ENCODE results near the gene INAVA.

The INAVA gene, protein sequence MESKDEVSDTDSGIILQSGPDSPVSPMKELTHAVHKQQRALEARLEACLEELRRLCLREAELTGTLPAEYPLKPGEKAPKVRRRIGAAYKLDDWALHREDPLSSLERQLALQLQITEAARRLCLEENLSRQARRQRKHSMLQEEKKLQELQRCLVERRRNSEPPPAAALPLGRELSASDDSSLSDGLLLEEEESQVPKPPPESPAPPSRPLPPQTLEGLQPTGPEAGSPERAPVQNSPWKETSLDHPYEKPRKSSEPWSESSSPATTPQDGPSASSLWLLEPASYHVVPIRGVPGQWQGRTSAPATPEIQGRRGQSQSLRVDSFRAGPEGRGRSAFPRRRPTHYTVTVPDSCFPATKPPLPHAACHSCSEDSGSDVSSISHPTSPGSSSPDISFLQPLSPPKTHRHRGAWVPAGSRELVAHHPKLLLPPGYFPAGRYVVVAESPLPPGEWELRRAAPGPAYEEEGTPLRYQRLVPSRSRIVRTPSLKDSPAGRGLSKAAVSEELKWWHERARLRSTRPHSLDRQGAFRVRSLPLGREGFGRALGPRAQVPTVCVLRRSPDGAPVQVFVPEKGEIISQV

GRCh38 chr1:200894712-200895442 is at the start of gene INAVA:
Gene INAVA, plus strand, starts transcription at chr1:200894900. Its CDS starts 3,501 bp downstream, at chr1:200898401.
- Histone ChIP-seq H3K4me3 (no peak within 1 kb of the TSS), H3K9me3 (no peaks in the 10 kb centered on the region), H3K36me3 (replicated peaks) (no peaks in the 10 kb centered on the region), H3K27me3 (ENCODE audit: low read depth) (no peaks in the 10 kb centered on the region), H3K4me1 (no peaks in the 10 kb centered on the region)
- in situ Hi-C loops (cut with MboI; ENCODE audit: low sequenced_read_pairs) = no loop called here
- no peak for DNase-seq (ENCODE audit: low spot score in 2 of 2)

- peaks cover 23% of the 10 kb centered on the region for H3K4me1 ChIP-seq
- H3K36me3 ChIP-seq (replicated peaks) = peaks cover 16% of the 10 kb centered on the region
- in situ Hi-C loops (cut with MboI; ENCODE audit: low sequenced_read_pairs) = no loop called here
- no peak overlapping the region for H3K4me3 ChIP-seq
- peak in 1 of 2 experiments; percentile 26 for DNase-seq (ENCODE audit: low spot score in 2 of 2)
- no peaks in the 10 kb centered on the region for H3K9me3 ChIP-seq
- no peaks in the 10 kb centered on the region for H3K27me3 ChIP-seq (ENCODE audit: low read depth)
Measured at GRCh38 chr1:200845360-200845759, 49.3 kb upstream of the INAVA start.

- peak; percentile 63 to 100 for DNase-seq (ENCODE audit: low spot score in 2 of 2)
- H3K9me3 ChIP-seq = no peaks in the 10 kb centered on the region
- H3K27me3 ChIP-seq (ENCODE audit: low read depth) = no peaks in the 10 kb centered on the region
- no peak overlapping the region for H3K4me3 ChIP-seq
- in situ Hi-C loops (cut with MboI; ENCODE audit: low sequenced_read_pairs) = no loop called here
- peaks cover 23% of the 10 kb centered on the region for H3K4me1 ChIP-seq
- H3K36me3 ChIP-seq (replicated peaks) = peaks cover 18% of the 10 kb centered on the region
Measured at GRCh38 chr1:200846398-200846797, 48.3 kb upstream of the INAVA start.

DNA sequence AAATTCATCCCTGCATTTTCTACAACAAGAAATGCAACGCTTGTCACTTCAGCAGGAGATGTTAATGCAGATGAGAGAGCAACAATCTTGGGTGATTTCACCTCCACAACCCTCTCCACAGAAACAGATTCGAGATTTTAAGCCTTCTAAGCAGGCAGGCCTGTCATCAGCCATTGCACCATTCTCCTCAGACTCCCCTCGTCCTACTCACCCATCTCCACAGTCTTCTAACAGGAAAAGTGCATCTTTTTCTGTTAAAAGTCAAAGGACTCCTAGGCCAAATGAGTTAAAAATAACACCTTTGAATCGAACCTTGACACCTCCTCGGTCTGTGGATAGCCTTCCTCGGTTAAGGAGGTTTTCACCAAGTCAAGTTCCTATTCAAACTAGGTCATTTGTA is 45.3 kb upstream of the INAVA start:
- H3K36me3 ChIP-seq (replicated peaks) = peaks cover 28% of the 10 kb centered on the region
- in situ Hi-C loops (cut with MboI; ENCODE audit: low sequenced_read_pairs) = no loop called here
- H3K9me3 ChIP-seq = no peaks in the 10 kb centered on the region
- no peak overlapping the region for H3K4me3 ChIP-seq
- no peak for DNase-seq (ENCODE audit: low spot score in 2 of 2)
- H3K27me3 ChIP-seq (ENCODE audit: low read depth) = no peaks in the 10 kb centered on the region
- peaks cover 23% of the 10 kb centered on the region for H3K4me1 ChIP-seq

DNA sequence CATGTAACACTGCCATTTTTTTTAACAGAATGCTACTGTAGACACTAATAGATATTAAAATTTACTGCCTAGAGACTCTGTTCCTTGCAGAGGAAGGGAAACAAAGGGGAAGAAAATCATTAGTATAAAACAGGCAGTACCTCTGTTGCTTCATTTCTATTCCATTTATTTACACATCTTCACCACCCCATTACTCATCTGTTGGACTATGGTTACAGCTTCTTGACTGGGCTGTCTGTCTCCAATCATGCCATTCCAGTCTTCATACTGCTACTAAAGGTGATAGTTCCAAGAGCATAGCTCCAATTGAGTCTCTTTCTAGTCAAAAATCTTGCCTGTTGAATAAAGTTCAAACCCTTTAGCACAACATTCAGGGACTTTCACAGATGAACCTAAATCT is 44.1 kb upstream of the INAVA start:
- in situ Hi-C loops (cut with MboI; ENCODE audit: low sequenced_read_pairs) = no loop called here
- Histone ChIP-seq H3K36me3 (replicated peaks) (peaks cover 31% of the 10 kb centered on the region), H3K4me1 (peaks cover 15% of the 10 kb centered on the region), H3K9me3 (no peaks in the 10 kb centered on the region), H3K27me3 (ENCODE audit: low read depth) (no peaks in the 10 kb centered on the region), H3K4me3 (no peak overlapping the region)
- no peak for DNase-seq (ENCODE audit: low spot score in 2 of 2)

DNA sequence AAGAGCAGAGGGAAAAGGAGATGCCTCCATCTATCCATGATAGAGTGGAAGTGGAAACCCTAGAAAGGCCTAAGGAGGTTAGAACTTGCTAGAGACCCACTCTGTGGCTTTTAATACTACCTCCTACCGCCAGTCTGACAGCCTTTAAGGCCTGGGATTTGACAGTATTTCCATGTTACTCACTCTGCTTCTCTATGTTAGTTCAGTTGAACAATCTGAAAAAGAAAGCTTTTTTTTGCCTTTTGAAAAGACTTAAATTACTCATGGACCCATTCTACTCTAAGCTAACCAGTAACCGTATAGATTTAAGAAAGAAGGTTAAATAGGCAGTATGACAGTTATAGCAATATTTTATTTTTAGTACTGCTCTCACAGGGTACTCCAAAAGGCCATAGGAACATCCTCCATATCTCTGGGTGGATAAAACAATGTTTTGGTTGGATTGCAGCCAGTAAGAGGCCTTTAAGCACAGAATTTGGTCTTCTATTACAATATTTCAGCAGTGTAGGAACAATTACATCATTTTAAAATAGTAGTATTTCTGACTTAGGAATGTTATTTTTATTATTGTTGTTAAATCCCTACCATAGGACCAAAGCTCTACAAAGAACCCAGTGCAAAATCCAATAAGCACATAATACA is 37.9 kb upstream of the INAVA start:
- peaks cover 37% of the 10 kb centered on the region for H3K36me3 ChIP-seq (replicated peaks)

DNA sequence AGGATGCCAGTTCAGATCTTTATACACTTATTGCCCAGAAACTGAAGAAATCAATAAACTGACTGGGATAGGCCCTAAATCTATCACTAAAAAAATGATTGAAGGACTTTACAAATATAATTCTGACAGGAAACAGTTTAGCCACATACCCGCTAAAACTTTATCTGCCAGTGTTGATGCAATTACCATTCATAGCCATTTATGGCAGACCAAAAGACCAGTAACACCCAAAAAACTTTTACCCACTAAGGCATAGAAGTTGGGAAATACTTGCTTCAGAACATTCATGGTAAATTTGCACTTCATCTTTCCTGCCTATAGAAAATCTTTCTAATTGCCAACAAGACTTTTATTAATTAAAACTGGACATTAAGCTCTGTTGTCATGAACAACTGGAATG is 36.9 kb upstream of the INAVA start:
- no peaks in the 10 kb centered on the region for H3K27me3 ChIP-seq (ENCODE audit: low read depth)
- peaks cover 37% of the 10 kb centered on the region for H3K36me3 ChIP-seq (replicated peaks)
- no peak for DNase-seq (ENCODE audit: low spot score in 2 of 2)
- no peaks in the 10 kb centered on the region for H3K9me3 ChIP-seq
- H3K4me1 ChIP-seq = no peaks in the 10 kb centered on the region
- in situ Hi-C loops (cut with MboI; ENCODE audit: low sequenced_read_pairs) = no loop called here
- H3K4me3 ChIP-seq = no peak overlapping the region

More for the DNA sequence above, 37.9 kb upstream of the INAVA start:
- in situ Hi-C loops (cut with MboI; ENCODE audit: low sequenced_read_pairs) = no loop called here
- Histone ChIP-seq H3K4me3 (no peak overlapping the region), H3K4me1 (no peaks in the 10 kb centered on the region), H3K9me3 (no peaks in the 10 kb centered on the region), H3K27me3 (ENCODE audit: low read depth) (no peaks in the 10 kb centered on the region)
- no peak for DNase-seq (ENCODE audit: low spot score in 2 of 2)

DNA sequence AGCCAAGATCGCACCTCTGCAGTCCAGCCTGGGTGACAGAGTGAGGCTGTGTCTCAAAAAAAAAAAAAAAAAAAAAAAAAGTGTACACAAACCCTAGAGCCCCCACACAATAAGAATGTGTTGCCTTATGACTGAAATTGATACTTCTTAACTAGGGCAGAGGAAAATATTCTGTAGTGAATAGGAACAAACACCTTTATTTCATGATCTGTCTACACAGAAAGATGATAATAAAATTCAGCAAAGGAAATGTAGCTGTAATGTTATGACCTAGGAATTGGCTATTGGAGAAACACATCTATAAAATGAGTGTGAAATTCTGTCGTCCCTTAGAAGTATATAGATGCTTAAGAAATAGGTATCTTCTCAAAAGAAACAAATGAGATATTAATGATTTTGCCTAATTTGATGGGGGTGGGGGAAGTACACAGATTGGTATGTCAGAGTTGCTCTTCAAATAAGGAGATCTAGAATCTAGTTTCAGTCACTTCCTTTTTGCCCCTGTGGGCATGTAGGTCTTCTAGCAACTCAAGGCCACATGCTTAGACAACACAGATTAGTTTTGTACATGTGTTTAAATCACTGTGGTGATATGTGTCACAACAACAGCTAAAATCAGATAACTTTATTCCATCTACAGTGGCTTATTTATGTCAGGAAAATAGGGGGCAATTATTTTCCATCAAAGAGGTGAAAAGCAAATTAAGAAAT is 32.6 kb upstream of the INAVA start:
- no peak overlapping the region for H3K4me3 ChIP-seq
- H3K36me3 ChIP-seq (replicated peaks) = peaks cover 16% of the 10 kb centered on the region
- no peaks in the 10 kb centered on the region for H3K9me3 ChIP-seq
- H3K27me3 ChIP-seq (ENCODE audit: low read depth) = no peaks in the 10 kb centered on the region
- no peak for DNase-seq (ENCODE audit: low spot score in 2 of 2)
- in situ Hi-C loops (cut with MboI; ENCODE audit: low sequenced_read_pairs) = no loop called here
- H3K4me1 ChIP-seq = no peaks in the 10 kb centered on the region

GRCh38 chr1:200862713-200863415 is 31.8 kb upstream of the INAVA start:
- no peaks in the 10 kb centered on the region for H3K4me1 ChIP-seq
- peaks cover 8% of the 10 kb centered on the region for H3K36me3 ChIP-seq (replicated peaks)
- DNase-seq (ENCODE audit: low spot score in 2 of 2) = no peak
- in situ Hi-C loops (cut with MboI; ENCODE audit: low sequenced_read_pairs) = no loop called here
- no peaks in the 10 kb centered on the region for H3K9me3 ChIP-seq
- H3K27me3 ChIP-seq (ENCODE audit: low read depth) = no peaks in the 10 kb centered on the region
- H3K4me3 ChIP-seq = no peak overlapping the region

DNA sequence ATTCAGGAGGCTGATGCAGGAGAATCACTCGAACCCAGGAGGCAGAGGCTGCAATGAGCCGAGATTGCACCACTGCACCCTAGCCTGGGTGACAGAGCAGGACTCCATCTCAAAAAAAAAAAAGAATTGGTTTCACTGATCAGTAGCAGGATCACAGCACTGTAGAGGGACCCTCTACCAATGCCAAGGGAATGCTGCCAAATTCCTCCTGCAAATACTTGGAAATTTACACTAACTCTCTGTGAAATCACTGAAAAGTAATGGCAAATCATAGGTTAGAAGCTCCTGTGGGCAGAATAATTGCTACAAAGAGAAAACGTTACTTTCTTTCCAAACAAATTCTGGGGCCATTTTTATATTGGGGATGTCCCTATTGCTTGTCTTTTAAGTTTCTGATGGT is 28.6 kb upstream of the INAVA start:
- H3K4me3 ChIP-seq = no peak overlapping the region
- DNase-seq (ENCODE audit: low spot score in 2 of 2) = no peak
- no peaks in the 10 kb centered on the region for H3K4me1 ChIP-seq
- peaks cover 6% of the 10 kb centered on the region for H3K36me3 ChIP-seq (replicated peaks)
- in situ Hi-C loops (cut with MboI; ENCODE audit: low sequenced_read_pairs) = no loop called here
- H3K9me3 ChIP-seq = no peaks in the 10 kb centered on the region
- H3K27me3 ChIP-seq (ENCODE audit: low read depth) = no peaks in the 10 kb centered on the region

DNA sequence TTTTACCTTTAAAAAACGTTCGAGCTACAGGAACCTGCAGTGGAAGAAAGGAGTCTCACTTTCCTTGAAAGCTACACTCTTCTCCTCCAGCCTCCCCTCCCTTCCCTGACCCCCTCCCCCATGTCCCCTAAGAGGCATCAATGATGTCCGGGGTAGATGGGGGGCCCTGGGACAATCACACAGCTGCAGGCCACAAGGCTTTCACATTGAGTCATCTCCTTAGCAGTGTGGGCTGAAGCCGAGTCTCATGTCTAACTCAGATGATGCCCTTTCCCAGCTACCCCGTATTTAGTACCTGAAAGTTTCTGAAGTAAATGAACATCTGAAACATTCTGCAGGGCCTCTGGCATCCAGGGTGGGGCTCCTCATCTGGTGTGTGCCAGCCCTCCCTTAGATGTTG is 28.2 kb upstream of the INAVA start:
- no peaks in the 10 kb centered on the region for H3K4me1 ChIP-seq
- no peaks in the 10 kb centered on the region for H3K9me3 ChIP-seq
- peaks cover 6% of the 10 kb centered on the region for H3K36me3 ChIP-seq (replicated peaks)
- no peak overlapping the region for H3K4me3 ChIP-seq
- DNase-seq (ENCODE audit: low spot score in 2 of 2) = no peak
- in situ Hi-C loops (cut with MboI; ENCODE audit: low sequenced_read_pairs) = no loop called here
- no peaks in the 10 kb centered on the region for H3K27me3 ChIP-seq (ENCODE audit: low read depth)

- H3K36me3 ChIP-seq (replicated peaks) = peaks cover 6% of the 10 kb centered on the region
- DNase-seq (ENCODE audit: low spot score in 2 of 2) = no peak
- no peaks in the 10 kb centered on the region for H3K4me1 ChIP-seq
- in situ Hi-C loops (cut with MboI; ENCODE audit: low sequenced_read_pairs) = no loop called here
- no peaks in the 10 kb centered on the region for H3K9me3 ChIP-seq
- no peak overlapping the region for H3K4me3 ChIP-seq
- H3K27me3 ChIP-seq (ENCODE audit: low read depth) = no peaks in the 10 kb centered on the region
Measured at GRCh38 chr1:200867018-200867811, 27.5 kb upstream of the INAVA start.
